PFSK-1 (cell line): ENCODE results near the gene ARHGAP42.

ENCODE experiments used
- FOXP2 ChIP-seq: optimal IDR thresholded peaks from 2 replicates; pipeline ENCODE3; 2011; ENCODE audit warnings: borderline replicate concordance, control low read depth, inconsistent platforms; ENCODE audit not compliant: insufficient read depth; ENCODE audit errors: extremely low read length, extremely low read depth
- POLR2AphosphoS5 ChIP-seq: IDR thresholded peaks from 2 replicates; pipeline ENCODE4 v1.6.1; 2012; ENCODE audit warnings: low read depth, mild to moderate bottlenecking, control low read depth, low read length, moderate library complexity
- REST ChIP-seq, 2 experiments: IDR thresholded peaks; 2 replicates each; pipeline versions ENCODE4 v1.6.1 to v1.8.0; 2011 to 2012; ENCODE audit warnings: low read depth in 2 of 2, low read length in 2 of 2, control low read depth in 1 of 2, inconsistent platforms in 1 of 2, mild to moderate bottlenecking in 1 of 2, moderate library complexity in 1 of 2; ENCODE audit not compliant: insufficient read depth in 1 of 2
- SIN3A ChIP-seq: IDR thresholded peaks from 2 replicates; pipeline ENCODE4 v1.6.1; 2012; ENCODE audit warnings: mild to moderate bottlenecking, low read length, moderate library complexity, borderline replicate concordance; ENCODE audit not compliant: insufficient read depth
- TAF1 ChIP-seq: IDR thresholded peaks from 2 replicates; pipeline ENCODE4 v1.6.1; 2012; ENCODE audit warnings: low read length, control low read depth, borderline replicate concordance; ENCODE audit not compliant: insufficient read depth

- no peak for TF ChIP-seq POLR2AphosphoS5
- TF ChIP-seq TAF1 = no peak
- TF ChIP-seq SIN3A = no peak
- no peak for TF ChIP-seq REST (IDR thresholded peaks at IDR 0.05; ENCODE audit: insufficient read depth in 1 of 2, low read depth in 2 of 2, low read length in 2 of 2)
- TF ChIP-seq FOXP2 = no peak
Measured at GRCh38 chr11:100936781-100937180, 249.7 kb downstream of the ARHGAP42 start.
